ENCODE measurements around the gene CACNA2D3. TPM values are rescaled to one million over a fixed set of nuclear protein-coding genes. Genes with fewer than 3 reads are reported as not detected.

The CACNA2D3 gene
- polyA plus RNA-seq, 1 donor from 2014 or later = 26.2 TPM

DNA sequence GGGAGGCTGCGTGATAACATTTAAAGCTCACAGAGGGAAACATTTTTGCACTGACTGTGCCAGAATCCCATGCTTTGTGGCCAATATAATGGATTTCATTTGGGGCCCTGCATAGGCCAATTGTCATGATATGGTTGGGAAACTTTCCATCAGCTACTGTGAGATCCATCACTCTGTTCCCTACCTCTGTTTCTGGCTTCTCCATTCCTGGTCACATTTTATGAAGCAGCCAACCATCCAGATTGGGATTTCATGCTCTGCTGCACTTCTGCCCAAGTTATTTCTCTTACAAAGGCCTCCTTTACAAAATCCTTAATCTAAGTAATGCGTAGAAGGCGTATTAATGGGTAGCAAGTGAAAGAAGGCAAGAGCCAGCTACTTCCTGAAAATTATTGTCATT is 584.4 kb downstream of the CACNA2D3 start:
- Histone ChIP-seq H4K20me1 (ENCODE audit: insufficient read depth) (no peaks in the 10 kb centered on the region), H3K27me3 (ENCODE audit: insufficient read depth, low read depth, low read length) (no peaks in the 10 kb centered on the region), H3K4me2 (ENCODE audit: low read length) (no peak overlapping the region), H3K9me2 (ENCODE audit: insufficient read depth, low read length) (no peaks in the 10 kb centered on the region), H3K4me3 (ENCODE audit: low read length) (no peak overlapping the region), H3K79me2 (replicated peaks; ENCODE audit: insufficient read depth, low read length) (no peaks in the 10 kb centered on the region), H3K9ac (ENCODE audit: low read length) (no peak overlapping the region), H2AFZ (ENCODE audit: low read depth, low read length) (no peak overlapping the region), H3K36me3 (ENCODE audit: insufficient read depth, low read length) (no peaks in the 10 kb centered on the region), H3K27ac (ENCODE audit: low read length) (no peak overlapping the region), H3F3A (ENCODE audit: insufficient read depth, low read length, poor library complexity, severe bottlenecking) (no peaks in the 10 kb centered on the region), H3K9me3 (ENCODE audit: low read length) (no peaks in the 10 kb centered on the region)
- TF ChIP-seq POLR2AphosphoS5 (IDR thresholded peaks at IDR 0.05) (no peak), CTCF (IDR thresholded peaks at IDR 0.05; ENCODE audit: poor library complexity, severe bottlenecking) (no peak), RAD21 (conservative IDR thresholded peaks at IDR 0.05) (no peak), MXI1 (conservative IDR thresholded peaks at IDR 0.05; ENCODE audit: poor library complexity, severe bottlenecking) (no peak), SMC3 (conservative IDR thresholded peaks at IDR 0.05; ENCODE audit: poor library complexity) (no peak), EZH2 (IDR thresholded peaks at IDR 0.05; ENCODE audit: borderline replicate concordance, insufficient read depth, low read length, poor library complexity, severe bottlenecking) (no peak), TAF1 (IDR thresholded peaks at IDR 0.05; ENCODE audit: low read depth) (no peak), EP300 (conservative IDR thresholded peaks at IDR 0.05; ENCODE audit: poor library complexity, severe bottlenecking) (no peak)
- TF ChIP-seq, protein P1, sequence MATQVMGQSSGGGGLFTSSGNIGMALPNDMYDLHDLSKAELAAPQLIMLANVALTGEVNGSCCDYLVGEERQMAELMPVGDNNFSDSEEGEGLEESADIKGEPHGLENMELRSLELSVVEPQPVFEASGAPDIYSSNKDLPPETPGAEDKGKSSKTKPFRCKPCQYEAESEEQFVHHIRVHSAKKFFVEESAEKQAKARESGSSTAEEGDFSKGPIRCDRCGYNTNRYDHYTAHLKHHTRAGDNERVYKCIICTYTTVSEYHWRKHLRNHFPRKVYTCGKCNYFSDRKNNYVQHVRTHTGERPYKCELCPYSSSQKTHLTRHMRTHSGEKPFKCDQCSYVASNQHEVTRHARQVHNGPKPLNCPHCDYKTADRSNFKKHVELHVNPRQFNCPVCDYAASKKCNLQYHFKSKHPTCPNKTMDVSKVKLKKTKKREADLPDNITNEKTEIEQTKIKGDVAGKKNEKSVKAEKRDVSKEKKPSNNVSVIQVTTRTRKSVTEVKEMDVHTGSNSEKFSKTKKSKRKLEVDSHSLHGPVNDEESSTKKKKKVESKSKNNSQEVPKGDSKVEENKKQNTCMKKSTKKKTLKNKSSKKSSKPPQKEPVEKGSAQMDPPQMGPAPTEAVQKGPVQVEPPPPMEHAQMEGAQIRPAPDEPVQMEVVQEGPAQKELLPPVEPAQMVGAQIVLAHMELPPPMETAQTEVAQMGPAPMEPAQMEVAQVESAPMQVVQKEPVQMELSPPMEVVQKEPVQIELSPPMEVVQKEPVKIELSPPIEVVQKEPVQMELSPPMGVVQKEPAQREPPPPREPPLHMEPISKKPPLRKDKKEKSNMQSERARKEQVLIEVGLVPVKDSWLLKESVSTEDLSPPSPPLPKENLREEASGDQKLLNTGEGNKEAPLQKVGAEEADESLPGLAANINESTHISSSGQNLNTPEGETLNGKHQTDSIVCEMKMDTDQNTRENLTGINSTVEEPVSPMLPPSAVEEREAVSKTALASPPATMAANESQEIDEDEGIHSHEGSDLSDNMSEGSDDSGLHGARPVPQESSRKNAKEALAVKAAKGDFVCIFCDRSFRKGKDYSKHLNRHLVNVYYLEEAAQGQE (IDR thresholded peaks at IDR 0.05; ENCODE audit: borderline replicate concordance) = no peak

DNA sequence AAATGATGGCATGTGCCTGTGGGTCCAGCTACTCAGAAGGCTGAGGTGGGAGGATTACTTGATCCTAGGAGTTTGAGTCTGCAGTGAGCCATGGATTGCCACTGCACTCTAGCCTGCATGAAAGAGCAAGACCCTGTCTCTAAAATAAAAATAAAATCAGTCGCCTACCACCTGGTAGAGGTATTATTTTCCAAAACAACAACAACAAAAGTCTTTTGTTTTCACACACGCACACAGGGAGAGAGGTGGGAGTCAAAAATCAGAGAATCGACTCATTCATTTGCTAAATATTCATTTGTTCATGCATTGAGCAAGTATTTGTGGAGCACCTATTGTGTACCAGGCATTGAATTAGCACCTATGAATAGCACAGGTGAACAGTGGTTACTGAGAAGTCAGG is 587.4 kb downstream of the CACNA2D3 start:
- H3F3A ChIP-seq (ENCODE audit: insufficient read depth, low read length, poor library complexity, severe bottlenecking) = no peaks in the 10 kb centered on the region
- no peak for TF ChIP-seq RAD21 (conservative IDR thresholded peaks at IDR 0.05)
- TF ChIP-seq TAF1 (IDR thresholded peaks at IDR 0.05; ENCODE audit: low read depth) = no peak
- TF ChIP-seq EP300 (conservative IDR thresholded peaks at IDR 0.05; ENCODE audit: poor library complexity, severe bottlenecking) = no peak
- TF ChIP-seq, protein P1 (IDR thresholded peaks at IDR 0.05; ENCODE audit: borderline replicate concordance) = no peak
- TF ChIP-seq POLR2AphosphoS5 (IDR thresholded peaks at IDR 0.05) = no peak
- no peak for TF ChIP-seq EZH2 (IDR thresholded peaks at IDR 0.05; ENCODE audit: borderline replicate concordance, insufficient read depth, low read length, poor library complexity, severe bottlenecking)
- no peak for TF ChIP-seq MXI1 (conservative IDR thresholded peaks at IDR 0.05; ENCODE audit: poor library complexity, severe bottlenecking)
- TF ChIP-seq SMC3 (conservative IDR thresholded peaks at IDR 0.05; ENCODE audit: poor library complexity) = no peak
- TF ChIP-seq CTCF (IDR thresholded peaks at IDR 0.05; ENCODE audit: poor library complexity, severe bottlenecking) = no peak
- H3K36me3 ChIP-seq (ENCODE audit: insufficient read depth, low read length) = no peaks in the 10 kb centered on the region
- no peaks in the 10 kb centered on the region for H3K9me2 ChIP-seq (ENCODE audit: insufficient read depth, low read length)
- H3K9ac ChIP-seq (ENCODE audit: low read length) = no peak overlapping the region
- no peaks in the 10 kb centered on the region for H3K9me3 ChIP-seq (ENCODE audit: low read length)
- H3K27ac ChIP-seq (ENCODE audit: low read length) = no peak overlapping the region
- no peaks in the 10 kb centered on the region for H3K79me2 ChIP-seq (replicated peaks; ENCODE audit: insufficient read depth, low read length)
- H3K4me3 ChIP-seq (ENCODE audit: low read length) = no peak overlapping the region
- H2AFZ ChIP-seq (ENCODE audit: low read depth, low read length) = no peak overlapping the region
- no peaks in the 10 kb centered on the region for H3K27me3 ChIP-seq (ENCODE audit: insufficient read depth, low read depth, low read length)
- no peak overlapping the region for H3K4me2 ChIP-seq (ENCODE audit: low read length)
- H4K20me1 ChIP-seq (ENCODE audit: insufficient read depth) = no peaks in the 10 kb centered on the region

Data from neural cell (in vitro differentiated cells).